ENCODE data around the gene FGA. TPM values are rescaled to one million over a fixed set of nuclear protein-coding genes. Genes with fewer than 3 reads are reported as not detected.

Gene FGA
- polyA plus RNA-seq: 1 to 10 TPM in 1 of 3 donors, under 1 TPM in 2; 0.34 to 2.1 (median 0.85) TPM

GRCh38 chr4:154590329-154591006 lies at the start of gene FGA:
Gene FGA (minus strand): TSS chr4:154590742. CDS start chr4:154590687, 55 bp downstream.
- 27 to 84% (median 80%) methylated on average over 3 of the region's 3 CpGs for WGBS, 3 donors
- H3K27ac ChIP-seq (ENCODE audit: low read depth, low read length): no peak within 1 kb of the TSS

DNA sequence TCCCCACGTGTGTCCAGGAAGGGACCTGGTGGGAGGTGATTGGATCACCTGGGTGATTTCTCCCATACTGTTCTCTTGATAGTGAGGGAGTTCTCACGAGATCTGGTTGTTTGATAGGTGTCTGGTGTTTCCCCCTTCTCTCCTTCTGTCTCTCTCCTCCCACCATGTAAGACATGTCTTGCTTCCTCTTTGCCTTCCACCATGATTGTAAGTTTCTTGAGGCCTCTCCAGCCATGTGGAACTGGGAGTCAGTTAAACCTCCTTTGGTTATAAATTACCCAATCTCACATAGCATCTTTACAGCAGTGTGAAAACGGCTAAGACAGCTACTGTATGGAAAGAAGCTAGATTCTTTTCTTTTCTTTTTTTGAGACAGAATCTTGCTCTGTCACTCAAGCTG lies 43.5 kb upstream of the FGA start:
- no peak overlapping the region for H3K27ac ChIP-seq (ENCODE audit: low read depth, low read length)
- 59 to 71% (median 70%) methylated on average over 3 of the region's 3 CpGs for WGBS, 3 donors

GRCh38 chr4:154631828-154632227 lies 41.3 kb upstream of the FGA start:
- no peak overlapping the region for H3K27ac ChIP-seq (ENCODE audit: low read depth, low read length)
- 63 to 78% (median 70%) methylated on average over 2 of the region's 2 CpGs for WGBS, 3 donors

DNA sequence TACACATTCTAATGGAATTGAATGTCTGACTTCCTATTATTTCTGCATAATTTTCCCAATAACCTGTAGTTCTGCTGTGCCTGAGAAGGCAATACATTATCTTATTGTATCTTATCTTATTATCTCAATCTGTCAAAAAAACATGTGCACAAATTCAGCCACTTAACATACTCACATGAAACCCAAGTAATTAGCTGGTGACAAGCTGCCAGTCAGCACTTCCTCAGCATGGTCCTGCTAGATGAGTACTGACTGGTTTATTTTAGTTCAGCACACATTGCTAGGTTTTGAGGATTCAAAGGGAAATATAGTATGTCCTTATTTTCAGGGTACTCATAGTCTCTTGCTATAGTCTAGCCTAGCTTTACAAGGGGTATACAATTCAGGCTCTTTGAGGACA lies 39.8 kb upstream of the FGA start:
- H3K27ac ChIP-seq (ENCODE audit: low read depth, low read length): no peak overlapping the region

- 4 to 6% (median 5%) methylated on average over 47 to 48 of the region's 48 CpGs for WGBS, 3 donors
- H3K27ac ChIP-seq (ENCODE audit: low read depth, low read length): no peak overlapping the region
Measured at GRCh38 chr4:154626793-154627484, 36.4 kb upstream of the FGA start.

- no peak overlapping the region for H3K27ac ChIP-seq (ENCODE audit: low read depth, low read length)
- WGBS, 3 donors: 83 to 95% (median 92%) methylated on average over 3 of the region's 3 CpGs
Measured at GRCh38 chr4:154625971-154626370, 35.4 kb upstream of the FGA start.

- 78 to 91% (median 85%) methylated on average over 7 of the region's 7 CpGs for WGBS, 3 donors
- no peak overlapping the region for H3K27ac ChIP-seq (ENCODE audit: low read depth, low read length)
Measured at GRCh38 chr4:154623995-154624394, 33.5 kb upstream of the FGA start.

GRCh38 chr4:154623436-154623835 lies 32.9 kb upstream of the FGA start:
- H3K27ac ChIP-seq (ENCODE audit: low read depth, low read length): no peak overlapping the region
- WGBS, 3 donors: 68 to 71% (median 69%) methylated on average over 3 of the region's 3 CpGs

DNA sequence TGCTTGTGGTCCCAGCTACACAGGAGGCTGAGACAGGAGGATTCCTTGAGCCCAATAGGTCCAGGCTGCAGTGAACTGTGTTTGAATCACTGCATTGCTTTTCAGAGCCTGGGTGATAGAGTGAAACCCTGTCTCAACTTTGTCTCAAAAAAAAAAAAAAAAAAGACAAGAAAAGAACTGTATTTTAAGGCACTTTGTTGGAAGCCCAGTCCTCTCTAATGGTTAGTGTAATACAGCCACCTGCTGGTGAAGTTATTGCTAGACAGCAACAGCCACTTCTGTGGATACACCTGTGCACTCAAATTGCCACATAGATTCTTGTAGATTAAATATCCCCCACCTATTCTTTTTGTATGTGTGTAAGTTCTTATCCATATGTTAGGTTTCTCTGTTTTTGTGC lies 32.1 kb upstream of the FGA start:
- H3K27ac ChIP-seq (ENCODE audit: low read depth, low read length): no peak overlapping the region

- 0 to 91% (median 47%) methylated on average over 1 of the region's 1 CpG for WGBS, 3 donors
- no peak overlapping the region for H3K27ac ChIP-seq (ENCODE audit: low read depth, low read length)
Measured at GRCh38 chr4:154620111-154620510, 29.6 kb upstream of the FGA start.

DNA sequence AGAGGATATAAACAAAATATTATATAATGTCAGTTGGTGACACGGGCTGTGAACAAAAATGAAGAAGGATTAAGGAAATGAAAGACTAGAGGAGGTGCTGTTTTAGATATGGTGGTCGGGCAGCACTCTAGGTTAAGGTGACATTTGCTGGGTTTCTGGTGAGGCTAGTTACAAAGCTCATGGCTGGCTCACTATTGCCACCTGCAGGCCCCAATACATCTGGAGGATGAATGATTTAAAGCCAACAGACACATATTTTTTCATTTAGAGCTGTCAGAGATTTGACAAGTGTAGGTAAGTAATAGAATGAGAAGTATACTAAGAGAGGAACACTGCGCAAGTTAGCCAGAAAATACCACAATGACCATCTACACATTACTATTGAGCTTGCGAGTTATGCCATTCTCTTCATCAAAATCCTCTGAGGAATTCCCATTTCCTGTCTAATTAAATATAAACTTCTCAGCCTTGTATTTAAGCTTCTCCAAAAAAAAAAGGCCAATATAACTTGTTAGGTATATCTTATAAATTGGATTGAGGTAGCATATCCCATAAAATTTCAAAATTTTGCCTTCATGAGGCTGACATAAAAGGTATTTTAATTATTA lies 28.3 kb upstream of the FGA start:
- whole genome bisulfite sequencing, 3 donors: 32 to 43% (median 41%) methylated on average over 4 of the region's 4 CpGs
- no peak overlapping the region for H3K27ac ChIP-seq (ENCODE audit: low read depth, low read length)

GRCh38 chr4:154617820-154618317 lies 27.3 kb upstream of the FGA start:
- WGBS, 3 donors: 56 to 62% (median 60%) methylated on average over 5 of the region's 5 CpGs
- H3K27ac ChIP-seq (ENCODE audit: low read depth, low read length): no peak overlapping the region

- H3K27ac ChIP-seq (ENCODE audit: low read depth, low read length): no peak overlapping the region
Measured at GRCh38 chr4:154616731-154617130, 26.2 kb upstream of the FGA start.

DNA sequence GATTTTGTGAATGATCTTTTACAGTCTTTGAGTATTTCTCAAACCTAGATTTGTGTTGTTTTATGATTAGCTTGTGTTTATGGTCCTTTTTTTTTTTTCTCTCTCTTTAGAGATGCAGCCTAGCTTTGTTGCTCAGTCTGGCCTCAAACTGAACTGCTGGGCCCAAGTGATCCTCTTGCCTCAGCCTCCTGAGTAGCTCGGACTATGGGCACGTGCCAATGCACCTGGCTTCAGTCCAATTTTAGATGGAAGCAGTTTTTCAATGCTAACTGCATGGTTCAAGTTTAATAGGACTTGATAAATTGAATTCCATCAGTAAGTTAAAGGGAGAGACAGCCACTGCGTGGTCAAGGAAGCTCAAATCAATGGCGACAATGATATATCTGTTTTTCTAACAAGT lies 25.7 kb upstream of the FGA start:
- WGBS, 3 donors: 46 to 60% (median 48%) methylated on average over 4 of the region's 4 CpGs
- H3K27ac ChIP-seq (ENCODE audit: low read depth, low read length): no peak overlapping the region

More at GRCh38 chr4:154616731-154617130, 26.2 kb upstream of the FGA start:
- 40 to 63% (median 57%) methylated on average over 2 of the region's 2 CpGs for WGBS, 3 donors

- 34 to 95% (median 91%) methylated on average over 1 of the region's 1 CpG for WGBS, 3 donors
- H3K27ac ChIP-seq (ENCODE audit: low read depth, low read length): no peak overlapping the region
Measured at GRCh38 chr4:154615211-154615610, 24.7 kb upstream of the FGA start.

DNA sequence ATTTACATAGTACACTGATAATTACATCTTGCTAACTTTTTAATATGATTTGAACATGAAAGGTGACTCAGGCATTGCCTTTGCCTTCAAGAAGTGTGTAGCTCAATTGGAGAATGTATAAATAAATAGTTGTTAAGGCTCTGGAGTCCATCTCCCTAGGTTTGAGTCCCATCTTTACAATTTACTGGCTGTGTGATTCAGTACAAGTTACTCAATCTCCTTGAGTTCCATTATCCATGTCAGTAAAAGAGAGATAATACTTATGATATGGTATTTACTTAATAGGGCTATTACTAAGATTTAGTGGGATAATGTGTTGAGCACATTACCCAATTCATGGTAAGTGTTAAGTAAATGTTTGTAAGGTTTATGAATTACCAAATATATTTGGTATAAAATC lies 23.8 kb upstream of the FGA start:
- no peak overlapping the region for H3K27ac ChIP-seq (ENCODE audit: low read depth, low read length)

GRCh38 chr4:154612472-154613414 lies 22.2 kb upstream of the FGA start, which contains the start of gene FGG:
Gene FGG (minus strand): TSS chr4:154612656. CDS start chr4:154612609, 47 bp downstream.
- 62 to 77% (median 70%) methylated on average over 7 of the region's 7 CpGs for WGBS, 3 donors
- H3K27ac ChIP-seq (ENCODE audit: low read depth, low read length): no peak within 1 kb of the TSS

DNA sequence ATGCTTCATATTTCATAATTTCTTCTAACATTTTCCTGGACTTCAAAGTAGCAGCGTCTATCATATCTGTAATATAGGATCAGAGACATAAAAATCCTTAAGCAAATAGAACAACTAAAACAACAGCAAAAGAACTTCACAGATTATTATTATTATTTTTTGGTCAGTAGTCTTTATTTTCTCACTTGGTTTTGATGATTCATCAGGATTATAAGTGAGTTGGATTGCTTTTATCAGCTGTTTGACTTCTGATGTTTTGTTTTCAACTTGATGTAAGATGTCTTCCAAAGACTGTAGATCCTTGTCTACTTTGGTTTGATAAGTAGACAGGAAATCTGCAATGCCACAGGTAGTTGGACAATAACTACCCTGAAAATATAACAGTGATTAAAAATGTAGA lies 21.3 kb upstream of the FGA start:
- 77 to 89% (median 85%) methylated on average over 1 of the region's 1 CpG for WGBS, 3 donors
- no peak overlapping the region for H3K27ac ChIP-seq (ENCODE audit: low read depth, low read length)
